ENCODE results near the gene CCDC97.

DNA sequence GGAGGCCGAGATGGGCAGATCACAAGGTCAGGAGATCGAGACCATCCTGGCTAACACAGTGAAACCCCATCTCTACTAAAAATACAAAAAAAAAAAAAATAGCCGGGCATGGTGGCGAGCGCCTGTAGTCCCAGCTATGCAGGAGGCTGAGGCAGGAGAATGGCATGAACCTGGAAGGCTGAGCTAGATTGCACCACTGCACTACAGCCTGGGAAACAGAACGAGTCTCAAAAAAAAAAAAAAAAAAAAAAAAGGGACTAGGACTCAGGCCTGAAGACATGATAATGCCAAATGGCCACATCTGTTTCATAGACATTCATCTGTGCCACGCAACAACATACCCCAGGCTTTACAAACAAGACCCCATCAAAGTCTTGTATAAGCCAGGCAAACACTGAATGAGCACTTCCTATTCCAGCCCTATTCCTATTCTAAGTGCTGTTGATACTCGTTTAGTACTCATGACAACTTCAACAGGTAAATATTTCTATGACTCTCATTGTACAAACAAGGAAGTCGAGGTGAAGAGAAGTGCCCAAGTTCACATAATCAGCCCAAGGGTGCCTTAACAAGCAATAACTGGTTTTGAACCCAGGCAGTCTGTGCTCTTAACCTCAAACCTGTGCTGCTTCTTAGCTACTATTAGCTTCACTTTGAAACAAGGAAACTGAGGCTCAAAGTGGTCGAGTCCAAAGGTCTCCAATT is 52.3 kb downstream of the CCDC97 start:
- TF ChIP-seq GLIS3 (CRISPR knock-in tag; IDR thresholded peaks at IDR 0.05) (no peak), RARB (CRISPR knock-in tag; IDR thresholded peaks at IDR 0.05) (no peak), ZFP3 (CRISPR knock-in tag; IDR thresholded peaks at IDR 0.05) (no peak), ARNTL (CRISPR knock-in tag; IDR thresholded peaks at IDR 0.05; ENCODE audit: borderline replicate concordance, low read depth) (no peak), ZFP30 (CRISPR knock-in tag; IDR thresholded peaks at IDR 0.05) (no peak), ISL1 (CRISPR knock-in tag; IDR thresholded peaks at IDR 0.05) (no peak), CSDC2 (CRISPR knock-in tag; IDR thresholded peaks at IDR 0.05) (no peak), PPARA (CRISPR knock-in tag; IDR thresholded peaks at IDR 0.05; ENCODE audit: borderline replicate concordance) (no peak), BACH2 (CRISPR knock-in tag; IDR thresholded peaks at IDR 0.05; ENCODE audit: borderline replicate concordance) (no peak), ZNF565 (CRISPR knock-in tag; conservative IDR thresholded peaks at IDR 0.05; ENCODE audit: low read depth) (no peak), POU6F1 (CRISPR knock-in tag; IDR thresholded peaks at IDR 0.05; ENCODE audit: borderline replicate concordance, low read depth) (no peak)
- TF ChIP-seq, protein P1, sequence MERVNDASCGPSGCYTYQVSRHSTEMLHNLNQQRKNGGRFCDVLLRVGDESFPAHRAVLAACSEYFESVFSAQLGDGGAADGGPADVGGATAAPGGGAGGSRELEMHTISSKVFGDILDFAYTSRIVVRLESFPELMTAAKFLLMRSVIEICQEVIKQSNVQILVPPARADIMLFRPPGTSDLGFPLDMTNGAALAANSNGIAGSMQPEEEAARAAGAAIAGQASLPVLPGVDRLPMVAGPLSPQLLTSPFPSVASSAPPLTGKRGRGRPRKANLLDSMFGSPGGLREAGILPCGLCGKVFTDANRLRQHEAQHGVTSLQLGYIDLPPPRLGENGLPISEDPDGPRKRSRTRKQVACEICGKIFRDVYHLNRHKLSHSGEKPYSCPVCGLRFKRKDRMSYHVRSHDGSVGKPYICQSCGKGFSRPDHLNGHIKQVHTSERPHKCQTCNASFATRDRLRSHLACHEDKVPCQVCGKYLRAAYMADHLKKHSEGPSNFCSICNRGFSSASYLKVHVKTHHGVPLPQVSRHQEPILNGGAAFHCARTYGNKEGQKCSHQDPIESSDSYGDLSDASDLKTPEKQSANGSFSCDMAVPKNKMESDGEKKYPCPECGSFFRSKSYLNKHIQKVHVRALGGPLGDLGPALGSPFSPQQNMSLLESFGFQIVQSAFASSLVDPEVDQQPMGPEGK (CRISPR knock-in tag; IDR thresholded peaks at IDR 0.05; ENCODE audit: borderline replicate concordance) = no peak
- TF ChIP-seq, protein P2, sequence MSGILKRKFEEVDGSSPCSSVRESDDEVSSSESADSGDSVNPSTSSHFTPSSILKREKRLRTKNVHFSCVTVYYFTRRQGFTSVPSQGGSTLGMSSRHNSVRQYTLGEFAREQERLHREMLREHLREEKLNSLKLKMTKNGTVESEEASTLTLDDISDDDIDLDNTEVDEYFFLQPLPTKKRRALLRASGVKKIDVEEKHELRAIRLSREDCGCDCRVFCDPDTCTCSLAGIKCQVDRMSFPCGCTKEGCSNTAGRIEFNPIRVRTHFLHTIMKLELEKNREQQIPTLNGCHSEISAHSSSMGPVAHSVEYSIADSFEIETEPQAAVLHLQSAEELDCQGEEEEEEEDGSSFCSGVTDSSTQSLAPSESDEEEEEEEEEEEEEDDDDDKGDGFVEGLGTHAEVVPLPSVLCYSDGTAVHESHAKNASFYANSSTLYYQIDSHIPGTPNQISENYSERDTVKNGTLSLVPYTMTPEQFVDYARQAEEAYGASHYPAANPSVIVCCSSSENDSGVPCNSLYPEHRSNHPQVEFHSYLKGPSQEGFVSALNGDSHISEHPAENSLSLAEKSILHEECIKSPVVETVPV (CRISPR knock-in tag; IDR thresholded peaks at IDR 0.05) = no peak
- TF ChIP-seq, protein P3, sequence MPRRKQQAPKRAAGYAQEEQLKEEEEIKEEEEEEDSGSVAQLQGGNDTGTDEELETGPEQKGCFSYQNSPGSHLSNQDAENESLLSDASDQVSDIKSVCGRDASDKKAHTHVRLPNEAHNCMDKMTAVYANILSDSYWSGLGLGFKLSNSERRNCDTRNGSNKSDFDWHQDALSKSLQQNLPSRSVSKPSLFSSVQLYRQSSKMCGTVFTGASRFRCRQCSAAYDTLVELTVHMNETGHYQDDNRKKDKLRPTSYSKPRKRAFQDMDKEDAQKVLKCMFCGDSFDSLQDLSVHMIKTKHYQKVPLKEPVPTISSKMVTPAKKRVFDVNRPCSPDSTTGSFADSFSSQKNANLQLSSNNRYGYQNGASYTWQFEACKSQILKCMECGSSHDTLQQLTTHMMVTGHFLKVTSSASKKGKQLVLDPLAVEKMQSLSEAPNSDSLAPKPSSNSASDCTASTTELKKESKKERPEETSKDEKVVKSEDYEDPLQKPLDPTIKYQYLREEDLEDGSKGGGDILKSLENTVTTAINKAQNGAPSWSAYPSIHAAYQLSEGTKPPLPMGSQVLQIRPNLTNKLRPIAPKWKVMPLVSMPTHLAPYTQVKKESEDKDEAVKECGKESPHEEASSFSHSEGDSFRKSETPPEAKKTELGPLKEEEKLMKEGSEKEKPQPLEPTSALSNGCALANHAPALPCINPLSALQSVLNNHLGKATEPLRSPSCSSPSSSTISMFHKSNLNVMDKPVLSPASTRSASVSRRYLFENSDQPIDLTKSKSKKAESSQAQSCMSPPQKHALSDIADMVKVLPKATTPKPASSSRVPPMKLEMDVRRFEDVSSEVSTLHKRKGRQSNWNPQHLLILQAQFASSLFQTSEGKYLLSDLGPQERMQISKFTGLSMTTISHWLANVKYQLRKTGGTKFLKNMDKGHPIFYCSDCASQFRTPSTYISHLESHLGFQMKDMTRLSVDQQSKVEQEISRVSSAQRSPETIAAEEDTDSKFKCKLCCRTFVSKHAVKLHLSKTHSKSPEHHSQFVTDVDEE (CRISPR knock-in tag; IDR thresholded peaks at IDR 0.05) = no peak

Measured in SK-N-SH treated with all-trans-retinoic acid at 6 μM for 48 hours (cell line).